GM03348 (cell line): ENCODE data around the gene INTS11.

Experiments used
- DNase-seq: peaks from one replicate; pipeline ENCODE4 v3.0.0; 2012; ENCODE audit warnings: low spot score

Gene INTS11

DNA sequence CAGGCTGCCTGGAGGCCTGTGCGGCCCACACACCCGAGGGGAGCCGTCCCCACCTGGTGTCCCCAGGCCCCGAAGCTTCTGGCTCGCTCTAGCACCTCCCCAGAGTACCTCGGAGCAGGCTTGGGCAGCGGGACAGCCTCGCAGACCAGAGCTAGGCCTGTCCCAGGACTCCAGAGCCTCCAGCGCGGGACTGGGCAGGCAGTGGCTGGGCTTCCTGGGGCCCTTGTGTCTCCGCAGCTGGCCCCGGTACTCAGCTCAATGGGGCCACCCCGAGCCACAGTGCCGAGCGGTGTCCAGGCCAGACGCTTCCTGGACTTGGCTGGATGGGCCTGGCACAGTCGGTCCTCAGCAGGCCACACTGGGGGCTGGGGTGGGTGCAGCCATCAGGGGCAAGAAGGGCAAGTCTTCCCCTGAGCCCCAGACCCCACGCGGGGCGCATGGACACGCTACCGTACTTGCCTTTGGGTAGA lies 39.3 kb downstream of the INTS11 start:
- no peak for DNase-seq

DNA sequence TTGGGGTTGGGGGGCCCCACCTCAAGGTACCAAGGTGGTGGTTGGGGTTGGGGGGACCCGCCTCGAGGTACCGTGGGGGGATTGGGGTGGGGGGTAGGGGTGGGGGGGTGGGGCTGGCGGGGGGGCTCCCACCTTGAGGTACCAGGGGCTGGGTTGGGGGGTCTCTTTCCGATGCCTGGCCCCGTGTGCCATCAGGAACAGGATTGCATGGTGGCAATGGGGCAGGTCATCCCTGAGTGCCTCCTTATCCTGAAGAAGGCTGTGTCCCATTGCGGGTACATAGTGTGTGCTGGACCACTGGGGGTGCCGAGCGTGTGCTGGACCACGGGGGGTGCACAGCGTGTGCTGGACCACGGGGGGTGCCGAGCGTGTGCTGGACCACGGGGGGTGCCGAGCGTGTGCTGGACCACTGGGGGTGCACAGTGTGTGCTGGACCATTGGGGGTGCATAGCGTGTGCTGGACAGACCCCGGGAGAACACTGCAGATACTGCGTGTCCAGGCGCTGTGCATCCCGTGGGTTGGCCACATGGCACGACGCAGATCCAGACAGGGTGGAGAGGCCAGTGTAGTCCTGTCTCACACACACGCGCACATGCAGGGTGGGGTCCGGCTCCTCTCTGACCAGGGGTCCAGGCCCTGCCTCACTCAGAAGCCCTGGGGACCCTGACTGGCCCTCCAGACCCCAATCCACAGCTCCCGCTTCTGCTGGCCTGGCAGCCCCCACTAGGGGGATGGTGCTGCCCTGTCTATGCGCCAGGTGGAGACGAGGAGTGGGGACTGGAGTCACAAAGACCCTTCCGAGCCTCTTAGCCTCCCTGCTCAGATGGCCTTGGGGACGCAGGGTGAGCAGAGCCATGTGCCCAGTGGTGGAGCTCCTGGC lies 40.0 kb downstream of the INTS11 start:
- no peak for DNase-seq

DNA sequence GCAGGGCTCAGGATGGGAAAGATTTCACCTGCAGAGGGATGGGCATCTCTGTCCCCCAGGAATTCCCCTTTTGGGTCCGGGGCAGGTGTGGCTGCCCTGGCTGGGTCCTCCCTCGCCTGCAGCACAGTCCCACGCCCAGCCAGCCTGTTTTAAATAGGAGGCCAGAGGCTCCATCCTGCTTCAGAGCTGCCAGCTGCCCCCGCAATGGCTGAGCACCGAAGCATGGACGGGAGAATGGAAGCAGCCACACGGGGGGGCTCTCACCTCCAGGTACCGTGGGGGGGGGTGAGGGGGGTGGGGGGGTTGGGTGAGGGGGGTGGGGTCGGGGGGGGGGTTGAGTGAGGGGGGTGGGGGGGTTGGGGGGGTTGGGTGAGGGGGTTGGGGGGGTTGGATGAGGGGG lies 40.6 kb downstream of the INTS11 start:
- DNase-seq, result peak; percentile 44

DNA sequence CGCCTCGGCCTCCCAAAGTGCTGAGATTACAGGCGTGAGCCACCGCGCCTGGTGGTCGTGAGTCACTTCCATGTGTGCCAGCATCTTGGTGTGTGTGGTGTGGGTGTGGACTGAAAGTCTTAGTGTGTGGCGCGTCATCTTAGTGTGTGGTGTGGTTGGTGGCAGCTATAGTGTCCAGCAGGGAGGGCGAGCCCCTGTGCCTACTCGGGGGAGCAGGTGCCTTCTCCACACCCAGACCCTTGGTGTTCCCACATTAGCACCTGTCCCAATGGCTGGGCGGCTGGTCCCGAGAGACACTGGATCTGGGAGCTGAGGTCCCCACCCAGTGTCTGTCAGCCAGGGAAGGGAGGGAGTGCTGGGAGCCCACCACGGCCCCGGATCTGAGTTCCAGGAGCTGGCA lies 41.5 kb downstream of the INTS11 start:
- DNase-seq, result no peak

DNA sequence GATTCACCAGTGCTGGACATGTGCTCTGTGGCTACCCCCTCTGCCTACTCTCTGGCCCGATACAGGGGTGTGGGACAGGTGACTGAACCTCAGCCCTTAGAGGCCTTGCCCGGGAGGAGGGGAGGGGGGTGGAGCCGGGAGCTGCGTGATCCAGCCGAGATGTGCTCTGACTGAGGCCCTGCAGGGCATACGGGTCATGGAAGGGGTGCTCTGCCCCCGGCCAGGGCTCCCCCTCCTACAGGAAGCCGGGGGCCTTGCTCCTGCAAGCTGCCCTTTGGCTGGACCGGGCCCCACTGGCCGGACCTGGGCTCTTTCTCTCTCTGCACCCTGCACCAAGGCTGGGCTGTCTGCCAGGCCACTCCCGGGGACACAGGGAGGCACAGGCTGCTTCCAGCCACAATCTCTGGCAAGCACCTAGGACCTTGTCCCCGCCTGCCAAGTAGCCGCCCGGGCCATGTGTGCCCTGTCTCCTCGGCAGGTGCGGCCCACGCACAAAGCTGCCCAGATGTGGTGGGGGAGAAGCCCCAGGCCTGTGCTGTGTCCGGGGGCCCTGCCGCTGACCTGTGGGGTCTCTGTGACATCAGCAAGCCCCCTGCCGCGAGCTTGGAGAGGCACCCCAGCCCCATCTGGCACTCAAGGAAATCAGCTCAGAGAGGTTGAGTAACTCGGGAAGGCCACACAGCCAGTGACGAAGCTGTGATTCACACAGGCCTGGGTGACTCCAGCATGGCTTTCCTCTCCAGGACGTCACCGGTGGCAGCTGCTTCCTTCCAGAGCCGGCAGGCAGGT lies 42.7 kb downstream of the INTS11 start:
- peak; percentile 57 for DNase-seq

DNA sequence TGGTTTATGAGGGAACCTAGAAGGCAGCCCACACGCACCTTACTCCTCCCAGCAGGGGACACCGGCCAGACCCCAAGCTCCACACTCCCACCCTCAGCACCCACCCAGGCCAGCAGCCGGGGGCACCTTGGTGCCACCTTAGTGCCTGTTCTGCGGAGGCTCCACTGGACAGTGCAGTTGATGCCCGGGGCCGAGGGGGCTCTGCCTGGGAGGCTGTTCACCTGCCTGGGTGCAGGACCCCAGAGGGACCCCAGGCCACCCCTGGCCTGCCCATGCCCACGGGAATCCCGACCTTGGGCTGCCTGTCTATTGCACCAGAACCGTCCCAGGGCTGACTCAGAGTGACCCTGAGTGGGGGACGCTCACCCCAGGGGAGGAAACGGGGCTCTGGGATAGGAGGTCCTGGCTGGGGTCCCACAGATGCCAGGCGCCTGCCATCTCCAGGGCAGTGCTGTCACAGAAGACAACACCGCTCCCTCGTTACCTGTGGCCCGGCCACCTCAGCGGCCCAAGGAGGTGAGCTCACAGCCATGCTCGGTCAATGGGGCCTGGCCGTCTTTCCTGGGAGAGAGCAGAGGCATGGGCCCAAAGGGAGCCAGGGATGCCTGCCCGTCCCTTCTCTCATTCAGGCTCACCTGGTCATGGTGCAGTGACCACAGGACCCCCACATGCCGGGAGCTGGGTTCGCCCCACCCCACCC lies 43.5 kb downstream of the INTS11 start:
- no peak for DNase-seq

DNA sequence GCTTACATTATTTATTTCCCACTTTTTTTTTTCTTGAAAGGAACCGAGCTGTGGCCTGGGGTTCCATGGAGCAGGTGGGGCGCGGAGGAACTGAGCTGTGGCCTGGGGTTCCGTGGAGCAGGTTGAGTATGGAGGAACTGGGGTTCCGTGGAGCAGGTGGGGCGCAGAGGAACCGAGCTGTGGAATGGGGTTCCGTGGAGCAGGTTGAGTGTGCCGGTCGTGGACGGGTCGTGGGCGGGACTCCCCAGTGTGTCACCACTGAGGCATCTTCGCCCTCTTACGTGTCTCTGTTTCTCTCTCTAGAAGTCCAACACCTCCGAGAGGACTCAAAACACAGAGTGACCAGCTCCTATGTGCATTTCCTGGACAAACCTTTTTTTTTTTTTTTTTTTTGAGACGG lies 45.4 kb downstream of the INTS11 start:
- no peak for DNase-seq

DNA sequence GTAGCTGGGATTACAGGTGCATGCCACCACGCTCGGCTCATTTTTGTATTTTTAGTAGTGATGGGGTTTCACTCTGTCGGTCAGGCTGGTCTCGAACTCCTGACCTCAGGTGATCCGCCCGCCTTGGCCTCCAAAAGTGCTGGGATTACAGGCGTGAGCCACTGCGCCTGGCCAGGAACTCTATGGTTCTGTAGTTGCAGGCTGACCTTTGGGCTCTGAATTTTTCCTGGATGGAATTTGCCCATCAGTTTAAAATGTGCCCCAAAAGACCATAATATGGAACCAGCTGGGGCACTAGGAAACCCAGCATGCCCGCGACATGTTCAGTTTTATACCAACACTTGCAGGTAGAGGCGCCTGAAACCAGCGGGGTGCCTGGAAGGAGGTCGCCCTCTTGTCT lies 45.8 kb downstream of the INTS11 start:
- DNase-seq, result no peak

DNA sequence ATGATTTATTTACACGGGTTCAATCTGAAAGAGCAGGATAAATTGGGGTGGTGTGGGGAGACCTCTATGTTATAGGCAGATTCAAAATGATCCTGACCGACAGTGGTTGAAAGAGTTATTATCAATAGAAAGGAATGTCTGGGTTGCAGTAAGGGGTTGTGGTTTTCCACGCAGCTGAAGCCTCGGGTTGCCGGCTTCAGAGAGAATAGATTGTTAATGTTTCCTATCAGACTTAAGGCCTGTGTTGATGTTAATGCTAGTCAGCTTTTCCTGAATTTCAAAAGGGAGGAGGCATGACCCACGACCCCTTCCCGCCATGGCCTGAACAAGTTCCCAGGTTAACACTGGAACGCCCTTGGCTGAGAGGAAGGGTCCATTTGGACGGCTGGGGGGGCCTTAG lies 48.6 kb downstream of the INTS11 start:
- DNase-seq, result no peak

DNA sequence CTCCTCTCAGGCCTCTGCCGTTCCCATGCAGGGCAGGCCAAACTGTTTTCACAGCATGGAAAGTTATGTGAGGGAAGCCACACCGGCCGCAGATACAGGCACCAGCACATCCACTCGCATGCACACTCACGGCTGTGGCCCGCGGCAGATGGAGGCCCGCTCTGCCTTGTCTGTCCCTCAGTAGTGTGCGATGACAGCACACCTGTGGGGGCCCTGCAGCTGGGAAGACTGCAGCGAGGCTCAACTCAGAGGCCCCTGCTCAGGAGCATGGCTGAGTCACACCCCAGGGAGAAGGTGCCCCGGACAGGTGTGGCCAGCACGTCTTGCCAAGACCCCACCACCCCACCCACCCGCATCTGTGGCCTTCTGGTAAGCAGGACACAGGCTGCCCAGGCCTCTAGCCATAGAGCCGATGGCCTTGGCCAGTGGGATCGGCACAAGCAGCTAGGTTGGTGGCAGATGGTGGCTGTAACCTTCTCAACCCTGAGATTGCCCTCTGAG lies 49.5 kb downstream of the INTS11 start:
- no peak for DNase-seq

DNA sequence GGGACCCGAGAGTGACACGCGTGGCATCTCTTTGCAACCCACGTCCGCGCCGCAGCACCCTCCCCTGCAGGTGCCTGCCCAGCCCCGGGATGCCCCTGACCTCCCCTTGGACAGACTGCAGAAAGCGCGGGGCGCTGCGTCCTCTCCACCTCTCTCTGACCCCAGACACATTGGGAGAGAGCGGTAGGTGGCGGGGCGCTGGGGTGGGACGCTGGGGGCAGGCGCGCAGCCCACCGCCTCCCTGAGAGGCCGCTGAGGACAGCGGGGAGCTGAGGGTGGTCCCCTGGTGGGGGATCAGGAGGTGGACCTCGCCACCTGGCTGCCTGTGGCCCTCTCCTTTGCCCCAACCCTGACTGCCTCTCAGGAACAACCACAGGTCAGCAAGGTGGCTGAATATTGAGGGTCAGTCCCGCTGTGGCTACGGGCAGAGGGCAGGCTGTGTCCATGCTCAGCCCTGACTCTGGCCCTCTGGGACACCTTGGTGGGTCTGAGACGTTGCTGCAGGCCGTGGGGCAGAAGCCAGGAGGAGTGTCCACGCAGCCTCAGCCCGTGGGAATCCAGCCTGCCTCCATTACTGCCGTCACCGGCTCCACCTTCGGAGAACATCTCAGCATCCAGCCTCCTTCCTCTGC lies 50.0 kb downstream of the INTS11 start:
- no peak for DNase-seq

DNA sequence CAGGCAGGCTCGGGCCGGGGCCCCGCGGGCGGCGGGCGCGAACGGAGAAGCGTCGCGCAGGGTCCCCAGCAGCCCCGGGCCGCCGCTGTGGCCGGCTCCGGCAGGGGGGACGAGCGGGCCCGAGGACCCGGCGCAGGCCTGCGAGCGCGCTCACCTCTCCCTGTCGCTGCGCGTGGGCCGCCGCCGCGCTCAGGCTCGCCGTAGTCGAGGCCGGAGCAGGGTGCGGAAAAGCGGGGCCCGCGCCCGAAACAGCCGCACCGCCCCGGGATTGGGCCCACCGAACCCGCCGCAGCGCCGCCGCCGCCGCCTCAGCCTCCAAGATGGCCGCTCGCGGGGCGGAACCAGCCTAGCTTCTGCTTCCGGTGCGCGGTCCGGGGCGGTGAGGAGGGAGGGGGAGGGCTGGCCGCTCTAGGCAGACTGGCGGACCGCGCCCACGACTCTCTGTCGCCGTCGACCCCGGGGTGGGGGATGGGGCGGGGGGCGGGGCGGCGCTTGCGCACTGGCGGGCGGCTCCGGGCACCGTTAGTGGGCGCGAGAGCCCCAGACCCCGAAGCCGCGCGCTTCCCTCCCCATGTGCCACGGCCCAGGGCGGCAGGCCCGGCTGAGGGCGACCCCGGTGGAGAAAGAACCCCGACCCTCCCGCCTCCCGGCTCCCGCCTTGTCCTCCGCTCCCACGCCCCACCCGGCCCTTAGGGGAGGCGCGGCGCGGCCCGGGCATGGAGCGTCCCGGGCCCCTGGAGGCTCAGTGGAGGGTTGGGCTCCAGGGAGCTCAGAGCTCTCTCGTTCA lies 50.8 kb downstream of the INTS11 start, which contains the start of gene UBE2J2:
Gene UBE2J2, minus strand, starts transcription at position 343 of the 787 bp plus-strand sequence. CDS start 5,862 bp downstream, outside the sequence.
- peak; percentile 99 for DNase-seq

DNA sequence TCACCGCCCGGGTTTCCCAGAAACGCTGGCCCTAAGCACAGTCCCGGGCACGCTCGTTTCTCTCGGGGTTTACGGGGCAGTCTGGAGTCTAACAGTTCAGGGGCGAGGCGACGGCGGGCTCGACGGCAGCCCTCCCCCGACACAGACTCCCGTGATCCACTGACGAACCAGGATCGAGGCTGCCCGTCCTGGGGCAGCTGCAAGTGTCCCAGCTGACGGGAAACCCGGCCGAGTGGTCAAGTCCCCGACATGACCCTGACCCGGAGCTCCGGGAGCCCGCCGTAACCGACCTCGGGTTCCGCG lies 51.3 kb downstream of the INTS11 start:
- DNase-seq, result peak; percentile 31

DNA sequence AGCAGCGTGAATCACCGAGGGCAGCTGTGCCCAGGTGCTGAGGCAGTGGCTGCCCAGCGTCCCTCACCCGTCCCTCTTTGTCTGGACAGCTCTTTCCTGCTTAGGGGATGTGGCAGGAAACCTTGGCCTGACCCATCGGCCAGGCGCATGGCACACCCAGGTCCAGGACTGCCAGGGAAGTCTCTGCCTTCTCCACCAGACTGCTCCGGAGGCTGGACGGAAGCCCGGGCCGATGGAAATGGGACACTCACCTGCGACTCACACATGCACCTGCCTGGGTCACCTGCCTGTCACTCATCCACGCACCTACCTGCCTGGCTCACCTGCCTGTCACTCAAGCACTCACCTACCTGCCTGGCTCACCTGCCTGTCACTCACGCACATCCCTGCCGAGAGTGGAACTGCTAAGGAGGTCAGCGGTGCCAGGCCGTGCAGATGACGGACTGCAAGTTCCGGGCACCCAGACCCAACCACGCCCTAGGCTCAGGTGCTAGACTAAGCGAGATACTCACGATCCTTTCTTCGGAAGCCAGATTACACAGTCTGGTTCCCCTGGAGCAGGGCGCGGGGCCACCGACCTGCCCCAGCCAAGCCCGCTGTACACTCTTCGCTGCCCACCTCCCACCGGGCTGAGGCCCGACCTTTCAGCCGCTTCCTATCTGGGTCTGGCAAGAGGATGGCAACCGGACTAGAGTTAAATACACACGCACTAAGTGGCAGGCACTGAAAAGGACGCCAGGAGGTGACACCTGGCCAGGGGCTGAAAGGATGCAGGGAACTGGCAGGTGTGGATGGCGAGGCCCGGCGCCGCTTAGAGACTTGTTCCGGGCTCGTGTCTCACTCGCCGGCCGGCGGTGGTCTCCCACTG lies 51.9 kb downstream of the INTS11 start:
- DNase-seq, result no peak

DNA sequence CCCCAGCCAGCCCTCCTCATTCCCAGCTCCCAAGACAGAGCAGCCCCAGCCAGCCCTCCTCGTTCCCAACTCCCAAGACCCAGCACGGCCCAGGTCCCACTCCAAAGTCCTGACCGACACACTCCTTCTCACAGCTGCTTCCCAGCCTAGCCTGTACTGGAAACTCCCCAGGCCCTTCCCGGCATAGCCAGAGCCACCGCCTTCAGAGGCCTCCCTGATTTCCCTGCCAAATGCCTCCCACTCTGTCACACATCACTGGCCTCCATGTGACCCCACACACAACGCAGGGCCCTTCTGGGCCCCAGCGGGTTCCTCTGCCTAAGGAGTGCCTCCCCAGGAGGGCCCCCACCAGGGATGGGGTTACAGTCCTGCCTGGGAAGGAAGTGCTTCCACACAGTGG lies 53.6 kb downstream of the INTS11 start:
- DNase-seq, result peak; percentile 75

DNA sequence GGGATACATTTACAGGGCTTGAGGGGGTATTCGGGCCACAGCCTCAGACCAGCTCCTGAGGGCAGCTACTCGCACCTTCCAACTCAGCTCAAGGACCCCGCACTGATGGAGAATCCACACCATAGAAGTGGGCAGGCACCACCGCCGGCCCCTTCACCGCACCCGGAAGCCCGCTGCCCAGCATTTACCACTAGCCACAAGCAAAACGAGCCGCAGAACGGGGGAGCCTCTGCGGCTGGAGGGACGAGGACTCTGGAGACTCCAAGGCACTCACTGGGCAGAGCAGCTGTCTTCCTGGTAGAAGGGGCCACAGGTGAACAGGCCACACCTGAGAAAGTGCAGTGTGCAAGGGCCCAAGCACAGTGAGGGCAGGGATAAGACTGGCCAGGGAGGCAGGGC lies 56.2 kb downstream of the INTS11 start:
- no peak for DNase-seq

DNA sequence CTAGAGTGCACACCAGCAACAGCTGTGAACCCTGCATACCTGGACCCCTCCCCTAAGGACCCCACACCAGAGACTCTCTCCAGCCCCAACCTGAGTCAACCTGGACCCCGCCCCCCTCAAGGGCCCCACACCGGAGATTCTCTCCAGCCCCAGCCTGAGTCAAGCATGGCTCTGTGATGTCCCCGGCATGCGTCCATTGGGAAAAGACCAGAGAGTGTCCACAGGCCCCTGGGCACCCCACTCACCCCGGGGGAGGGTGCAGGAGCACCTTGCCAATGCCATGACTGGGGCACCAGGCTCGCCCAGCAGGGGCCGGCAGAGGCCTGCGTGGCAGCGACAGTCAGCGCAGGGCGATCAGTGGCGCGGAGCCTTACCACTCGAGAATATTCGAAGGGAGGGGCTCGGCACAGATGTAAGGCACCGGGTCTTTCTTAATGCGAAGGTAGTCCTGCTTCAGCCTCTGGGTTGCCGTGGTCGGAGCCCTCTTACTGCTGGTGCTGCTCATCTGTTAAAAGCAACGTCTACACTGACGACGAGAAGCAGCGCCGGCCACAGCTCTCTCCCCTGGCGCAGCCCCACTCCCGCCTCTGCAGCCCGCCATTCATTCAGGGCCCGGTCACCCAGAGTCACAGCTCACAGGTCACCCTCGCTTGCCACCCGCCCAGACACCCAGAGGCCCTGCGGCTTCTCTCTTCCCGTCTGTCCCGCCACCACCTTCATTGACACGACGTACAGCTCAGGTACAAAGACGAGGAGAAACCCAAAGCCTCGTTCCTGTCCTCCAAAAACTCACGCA lies 56.8 kb downstream of the INTS11 start:
- no peak for DNase-seq

DNA sequence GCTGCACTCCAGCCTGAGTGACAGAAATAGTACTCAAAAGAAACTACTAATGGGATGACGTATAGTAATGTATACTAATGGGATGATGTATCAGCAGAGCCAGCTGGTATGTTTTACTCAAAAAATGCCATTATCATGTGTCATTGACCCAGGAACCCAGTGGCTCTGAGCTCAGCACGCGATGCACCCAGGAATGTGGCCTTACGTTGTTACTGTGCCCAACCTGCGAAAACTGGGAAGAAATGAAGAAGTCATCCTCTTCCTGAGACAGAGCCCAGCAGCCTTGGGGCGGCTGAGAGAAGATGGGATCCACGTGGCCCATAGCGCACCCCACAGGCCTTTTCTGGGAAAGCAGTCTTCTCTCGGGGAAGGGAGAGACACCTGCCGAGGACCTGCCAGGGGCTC lies 59.6 kb downstream of the INTS11 start:
- DNase-seq, result peak; percentile 90

DNA sequence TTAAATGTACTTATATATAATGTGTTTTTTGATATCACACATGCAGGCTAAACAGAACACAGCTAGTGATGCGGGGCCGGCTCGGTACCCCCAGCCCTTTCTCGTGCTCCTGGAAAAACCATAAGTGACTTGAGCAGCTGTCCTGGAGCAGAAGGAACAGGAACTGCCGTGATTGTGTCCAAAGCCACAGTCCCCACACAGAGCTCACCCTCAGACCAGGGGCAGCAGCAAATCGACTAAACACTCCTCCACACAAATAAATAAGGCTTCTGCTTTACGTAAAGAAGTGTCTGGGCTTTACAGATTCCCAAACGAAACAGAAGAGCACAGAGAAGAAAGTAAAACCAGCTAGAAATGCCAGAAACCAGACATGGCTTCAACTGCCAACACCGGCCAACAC lies 60.4 kb downstream of the INTS11 start:
- DNase-seq, result no peak
